H1 (cell line): ENCODE data around the gene UROC1. TPM values are rescaled to one million over a fixed set of nuclear protein-coding genes. Genes with fewer than 3 reads are reported as not detected.

Experiments
- CTCF ChIA-PET: fragments of 300-600 bp; sonication (Branson Sonifier 250); formaldehyde crosslinking; loops from one replicate; lab custom pipeline; 2021; ENCODE audit not compliant: partially characterized antibody; lab: Charles Lee
- POLR2A ChIA-PET: fragments of 300-600 bp; sonication (Branson Sonifier 250); formaldehyde crosslinking; loops from one replicate; lab custom pipeline; 2021; ENCODE audit warnings: inconsistent platforms; ENCODE audit not compliant: partially characterized antibody; lab: Charles Lee
- DNase-seq, 2 experiments: peaks; one replicate each; pipeline versions ENCODE4 v3.0.0 to v3.0.0-alpha.2; 2010 to 2022; ENCODE audit warnings: low spot score in 2 of 2, low read depth in 1 of 2, mixed read lengths in 1 of 2
- FAIRE-seq: peaks from 2 replicates; lab custom pipeline; 2011; peaks lifted over from hg19 to GRCh38; lab: Jason Lieb, UNC
- H2AFZ ChIP-seq: 2 replicates; pipeline ENCODE4 v1.8.1; 2012; ENCODE audit warnings: low read length, inconsistent platforms
- H2AK5ac ChIP-seq: 2 replicates; pipeline ENCODE4 v1.6.1; 2013; ENCODE audit warnings: low read depth, low read length
- H2BK120ac ChIP-seq: replicated peaks from 2 replicates; pipeline ENCODE3; 2013; ENCODE audit warnings: low read depth, low read length, inconsistent platforms
- H2BK12ac ChIP-seq: 2 replicates; pipeline ENCODE4 v1.6.1; 2013; ENCODE audit warnings: low read depth, low read length
- H2BK15ac ChIP-seq: 2 replicates; pipeline ENCODE4 v1.6.1; 2013; ENCODE audit warnings: low read length
- H2BK20ac ChIP-seq: 2 replicates; pipeline ENCODE4 v1.6.1; 2013; ENCODE audit warnings: low read length
- H2BK5ac ChIP-seq: 2 replicates; pipeline ENCODE4 v1.6.1; 2013; ENCODE audit warnings: low read depth, low read length
- H3K14ac ChIP-seq: 2 replicates; pipeline ENCODE4 v1.6.1; 2013; ENCODE audit warnings: inconsistent platforms; ENCODE audit not compliant: insufficient read length
- H3K18ac ChIP-seq: 2 replicates; pipeline ENCODE4 v1.6.1; 2013; ENCODE audit warnings: low read length; ENCODE audit errors: extremely low read depth
- H3K23ac ChIP-seq: 2 replicates; pipeline ENCODE4 v1.6.1; 2013; ENCODE audit warnings: inconsistent platforms; ENCODE audit not compliant: insufficient read length
- H3K23me2 ChIP-seq: 2 replicates; pipeline ENCODE4 v1.6.1; 2013; ENCODE audit warnings: low read depth, low read length
- H3K27ac ChIP-seq: 2 replicates; pipeline ENCODE4 v1.6.1; 2011; ENCODE audit warnings: low read depth, low read length, inconsistent platforms
- H3K27me3 ChIP-seq, 4 experiments: replicated peaks in 1 of 4; 1 replicate in 1 of 4; 2 replicates in 3 of 4; pipeline versions ENCODE4 v1.6.1 to v1.8.1; 2011 to 2013; ENCODE audit warnings: low read length in 3 of 4, mild to moderate bottlenecking in 3 of 4, inconsistent platforms in 2 of 4, mixed read lengths in 2 of 4, moderate library complexity in 1 of 4; ENCODE audit not compliant: control insufficient read depth in 3 of 4, insufficient read depth in 3 of 4; ENCODE audit errors: extremely low read depth in 1 of 4
- H3K36me3 ChIP-seq, 4 experiments: 2 replicates each; pipeline versions ENCODE4 v1.6.1 to v1.8.1; 2011 to 2013; ENCODE audit warnings: mild to moderate bottlenecking in 4 of 4, low read length in 3 of 4, moderate library complexity in 2 of 4, control low read depth in 1 of 4, inconsistent platforms in 1 of 4; ENCODE audit not compliant: insufficient read depth in 4 of 4, control insufficient read depth in 2 of 4
- H3K4ac ChIP-seq: replicated peaks from 2 replicates; pipeline ENCODE3; 2013; ENCODE audit warnings: low read length, low read depth, mixed read lengths, inconsistent platforms; ENCODE audit not compliant: insufficient read length
- H3K4me1 ChIP-seq, 4 experiments: replicated peaks in 1 of 4; 1 replicate in 1 of 4; 2 replicates in 3 of 4; pipeline versions ENCODE4 v1.6.1 to v1.8.1; 2011 to 2013; ENCODE audit warnings: low read length in 3 of 4, inconsistent platforms in 2 of 4, mixed read lengths in 1 of 4; ENCODE audit not compliant: insufficient read depth in 4 of 4, control insufficient read depth in 3 of 4
- H3K4me2 ChIP-seq, 2 experiments: 2 replicates each; pipeline versions ENCODE4 v1.6.1 to v1.8.1; 2011 to 2013; ENCODE audit warnings: low read depth in 2 of 2, low read length in 2 of 2, control low read depth in 1 of 2, inconsistent platforms in 1 of 2, mild to moderate bottlenecking in 1 of 2; ENCODE audit not compliant: insufficient read depth in 1 of 2
- H3K4me3 ChIP-seq, 4 experiments: fragments of 200-600, 300-600 bp in 1 of 4; sonication (generic), shearing (Covaris generic), sonication (Bioruptor Twin) in 1 of 4; 2 replicates each; pipeline versions ENCODE4 v1.5.1 to v1.8.1; 2011 to 2016; ENCODE audit warnings: low read length in 4 of 4, low read depth in 3 of 4, control low read depth in 2 of 4, inconsistent platforms in 2 of 4, mild to moderate bottlenecking in 2 of 4, mixed read lengths in 1 of 4, moderate library complexity in 1 of 4; ENCODE audit not compliant: insufficient read depth in 2 of 4; ENCODE audit errors: extremely low read depth in 1 of 4
- H3K56ac ChIP-seq: replicated peaks from 2 replicates; pipeline ENCODE3; 2013; ENCODE audit warnings: low read depth, mild to moderate bottlenecking, mixed read lengths, low read length, inconsistent platforms; ENCODE audit not compliant: insufficient read length
- H3K79me1 ChIP-seq: 2 replicates; pipeline ENCODE4 v1.6.1; 2013; ENCODE audit warnings: low read depth, low read length, control low read depth
- H3K79me2 ChIP-seq, 2 experiments: 2 replicates each; pipeline versions ENCODE4 v1.6.1 to v1.8.1; 2012 to 2013; ENCODE audit warnings: low read length in 2 of 2, mild to moderate bottlenecking in 2 of 2, inconsistent platforms in 1 of 2; ENCODE audit not compliant: insufficient read depth in 2 of 2, control insufficient read depth in 1 of 2
- H3K9ac ChIP-seq, 4 experiments: replicated peaks in 1 of 4; 1 replicate in 1 of 4; 2 replicates in 3 of 4; pipeline versions ENCODE4 v1.6.1 to v1.8.1; 2011 to 2013; ENCODE audit warnings: low read depth in 3 of 4, low read length in 3 of 4, control low read depth in 2 of 4, mild to moderate bottlenecking in 2 of 4, moderate library complexity in 2 of 4, inconsistent platforms in 1 of 4; ENCODE audit errors: extremely low read depth in 1 of 4
- H3K9me3 ChIP-seq, 2 experiments: 2 replicates each; pipeline versions ENCODE4 v1.6.1 to v1.8.1; 2012 to 2013; ENCODE audit warnings: mild to moderate bottlenecking in 2 of 2, moderate library complexity in 2 of 2, control low read depth in 1 of 2, inconsistent platforms in 1 of 2, low read depth in 1 of 2, low read length in 1 of 2, mixed read lengths in 1 of 2; ENCODE audit not compliant: insufficient read depth in 2 of 2
- H4K20me1 ChIP-seq, 2 experiments: replicated peaks in 1 of 2; 2 replicates each; pipeline versions ENCODE3 to v1.8.1; 2011 to 2013; ENCODE audit warnings: inconsistent platforms in 2 of 2, low read length in 2 of 2, mild to moderate bottlenecking in 1 of 2; ENCODE audit not compliant: insufficient read depth in 2 of 2, control insufficient read depth in 1 of 2
- H4K5ac ChIP-seq: 2 replicates; pipeline ENCODE4 v1.6.1; 2013; ENCODE audit warnings: low read length, low read depth, mixed read lengths, inconsistent platforms; ENCODE audit not compliant: insufficient read length
- H4K8ac ChIP-seq: 2 replicates; pipeline ENCODE4 v1.8.0; 2013; ENCODE audit warnings: mild to moderate bottlenecking, moderate library complexity, low read length, inconsistent platforms; ENCODE audit not compliant: insufficient read depth; ENCODE audit errors: extremely low read depth
- H4K91ac ChIP-seq: replicated peaks from 2 replicates; pipeline ENCODE3; 2013; ENCODE audit warnings: low read length, mixed read lengths, inconsistent platforms; ENCODE audit not compliant: insufficient read length
- CEBPB ChIP-seq: IDR thresholded peaks from 2 replicates; pipeline ENCODE4 v1.6.1; 2012; ENCODE audit warnings: low read depth, low read length
- EP300 ChIP-seq, 2 experiments: IDR thresholded peaks; 1 replicate in 1 of 2; 2 replicates in 1 of 2; pipeline ENCODE4 v1.6.1; 2011 to 2012; ENCODE audit warnings: low read depth in 2 of 2, low read length in 2 of 2, mild to moderate bottlenecking in 2 of 2, borderline replicate concordance in 1 of 2, inconsistent platforms in 1 of 2, moderate library complexity in 1 of 2
- HDAC2 ChIP-seq, 2 experiments: fragments of 300-600 bp in 1 of 2; sonication (generic) in 1 of 2; IDR thresholded peaks; 2 replicates each; pipeline ENCODE4 v1.6.1; 2011 to 2012; ENCODE audit warnings: low read depth in 2 of 2, low read length in 2 of 2, mild to moderate bottlenecking in 2 of 2, moderate library complexity in 2 of 2, borderline replicate concordance in 1 of 2, inconsistent platforms in 1 of 2
- RXRA ChIP-seq: IDR thresholded peaks from 2 replicates; pipeline ENCODE4 v1.6.1; 2011; ENCODE audit warnings: low read depth, mild to moderate bottlenecking, low read length, moderate library complexity; ENCODE audit not compliant: insufficient read depth
- SIRT6 ChIP-seq: IDR thresholded peaks from one replicate; pipeline ENCODE4 v1.7.1; 2012; ENCODE audit warnings: low read length, inconsistent platforms
- SP2 ChIP-seq: IDR thresholded peaks from 2 replicates; pipeline ENCODE4 v1.6.1; 2012; ENCODE audit warnings: mild to moderate bottlenecking, low read length, inconsistent platforms
- WGBS, 2 experiments: shearing (Covaris generic) in 1 of 2; methylation state at CpG; one replicate each; pipeline versions ENCODE4 v1.1.6 to v1.1.7; 2013 to 2015; ENCODE audit warnings: low lambda C conversion rate in 2 of 2, mixed read lengths in 2 of 2, inconsistent platforms in 1 of 2, low coverage in 1 of 2, missing lambda C conversion rate in 1 of 2; ENCODE audit not compliant: insufficient replicate concordance in 2 of 2, insufficient coverage in 1 of 2, insufficient read length in 1 of 2; ENCODE audit errors: extremely low coverage in 1 of 2, missing lambda C conversion rate in 1 of 2; 5-methylcytosine and 5-hydroxymethylcytosine counted together
- polyA plus RNA-seq, 7 experiments: library from polyadenylated mRNA; depleted of rRNA in 3 of 7; stranded (reverse) in 5 of 7; unstranded in 2 of 7; fragments of >200 nt in 5 of 7; fragments of 200-250 nt in 2 of 7; gene quantifications; 1 replicate in 5 of 7; 2 replicates in 1 of 7; 4 replicates in 1 of 7; pipeline versions ENCODE4 v1.2.1 to v1.2.3, GENCODE V29; 2011 to 2013; ENCODE audit warnings: missing spikeins in 2 of 7, mixed read lengths in 2 of 7
- total RNA-seq: library from RNA; stranded (reverse); fragmentation: NEBNext Ultra II Directional; extraction: Animal tissue kit (Norgen Biotek cat#: 25700); gene quantifications from 2 replicates; pipeline ENCODE4 v1.2.1, GENCODE V29; 2021

Gene UROC1
- total and polyA plus RNA-seq, 2 of the 8 experiments (the other 6 are each of a cell fraction or from before 2014, with no cell fraction given) = 0.03 TPM; not detected in 1

GRCh38 chr3:126531051-126531330, 13.4 kb upstream of the UROC1 start:
- CTCF ChIA-PET = interaction anchor here (1.0 to 1.9 kb wide), 6 partner anchors 9 to 393 kb away, joined by 3 to 8 read pairs (median 4); no protein-coding TSS in a partner anchor
- Histone ChIP-seq H4K5ac (no peak overlapping the region), H2BK15ac (no peak overlapping the region), H3K23me2 (peaks cover 2% of the 10 kb centered on the region; the same call in 1 of the 2 replicates), H2AK5ac (no peak overlapping the region), H2AFZ (no peak overlapping the region), H3K56ac (no peak overlapping the region), H3K4me1 (peaks cover 0 to 6% (median 2%) of the 10 kb centered on the region in 4 experiments; a peak in 2 of 7 replicates), H2BK5ac (no peak overlapping the region), H3K79me2 (no peaks in the 10 kb centered on the region), H2BK120ac (no peak overlapping the region), H2BK20ac (no peak overlapping the region), H2BK12ac (no peak overlapping the region), H3K4ac (no peak overlapping the region), H3K14ac (no peak overlapping the region), H3K9me3 (no peaks in the 10 kb centered on the region), H3K23ac (no peak overlapping the region), H3K4me2 (no peak overlapping the region), H3K79me1 (no peaks in the 10 kb centered on the region), H3K27ac (no peak overlapping the region), H4K8ac (no peak overlapping the region), H4K91ac (no peak overlapping the region), H4K20me1 (peaks cover 0 to 4% of the 10 kb centered on the region in 2 experiments), H3K9ac (no peak overlapping the region), H3K4me3 (no peak overlapping the region), H3K18ac (no peak overlapping the region), H3K36me3 (no peaks in the 10 kb centered on the region), H3K27me3 (no peaks in the 10 kb centered on the region)
- TF ChIP-seq RXRA (no peak), CEBPB (no peak), SP2 (no peak), SIRT6 (no peak), EP300 (IDR thresholded peaks at IDR 0.05; ENCODE audit: borderline replicate concordance in 1 of 2, low read depth in 2 of 2, low read length in 2 of 2) (no peak), HDAC2 (IDR thresholded peaks at IDR 0.05; ENCODE audit: borderline replicate concordance in 1 of 2, low read depth in 2 of 2, low read length in 2 of 2) (no peak)
- POLR2A ChIA-PET = no interaction called here
- DNase-seq (no peak), FAIRE-seq (no peak)
- 94% methylated on average over 6 of the region's 6 CpGs; no CpG with 5 or more reads in 1 of the 2 experiments for WGBS, 2 experiments
